H9 (cell line): ENCODE data around the gene CDH23. TPM values are rescaled to one million over a fixed set of nuclear protein-coding genes. Genes with fewer than 3 reads are reported as not detected.

ENCODE experiments used
- DNase-seq: peaks from one replicate; pipeline ENCODE4 v3.0.0-alpha.2; 2017
- H2AFZ ChIP-seq: one replicate; pipeline ENCODE4 v1.6.1; 2013; ENCODE audit warnings: mild to moderate bottlenecking, low read length, control low read depth, moderate library complexity
- H2AK5ac ChIP-seq: 2 replicates; pipeline ENCODE4 v1.6.1; 2013; ENCODE audit warnings: low read length, control low read depth, mixed read lengths; ENCODE audit not compliant: insufficient read length
- H2BK120ac ChIP-seq: one replicate; pipeline ENCODE4 v1.6.1; 2013; ENCODE audit warnings: low read depth, mild to moderate bottlenecking, low read length, control low read depth, inconsistent platforms; ENCODE audit not compliant: poor library complexity, severe bottlenecking
- H2BK12ac ChIP-seq: 2 replicates; pipeline ENCODE4 v1.6.1; 2013; ENCODE audit warnings: low read length, control low read depth, mixed read lengths, low read depth; ENCODE audit not compliant: insufficient read length
- H2BK15ac ChIP-seq: 2 replicates; pipeline ENCODE4 v1.6.1; 2013; ENCODE audit warnings: low read depth, low read length, control low read depth
- H2BK20ac ChIP-seq: one replicate; pipeline ENCODE4 v1.6.1; 2013; ENCODE audit warnings: low read depth, mild to moderate bottlenecking, low read length, control low read depth, inconsistent platforms; ENCODE audit not compliant: poor library complexity, severe bottlenecking
- H2BK5ac ChIP-seq: 2 replicates; pipeline ENCODE4 v1.6.1; 2013; ENCODE audit warnings: low read length, control low read depth, mixed read lengths; ENCODE audit not compliant: insufficient read length
- H3K14ac ChIP-seq: 2 replicates; pipeline ENCODE4 v1.6.1; 2013; ENCODE audit warnings: low read length, control low read depth; ENCODE audit not compliant: insufficient read depth
- H3K18ac ChIP-seq: 2 replicates; pipeline ENCODE4 v1.6.1; 2013; ENCODE audit warnings: low read depth, mild to moderate bottlenecking, mixed read lengths, low read length, control low read depth; ENCODE audit not compliant: insufficient read length
- H3K23ac ChIP-seq: 2 replicates; pipeline ENCODE4 v1.6.1; 2013; ENCODE audit warnings: low read length, control low read depth, mixed read lengths, low read depth; ENCODE audit not compliant: insufficient read length
- H3K23me2 ChIP-seq: 2 replicates; pipeline ENCODE4 v1.6.1; 2013; ENCODE audit warnings: low read depth, mild to moderate bottlenecking, mixed read lengths, low read length, control low read depth; ENCODE audit not compliant: insufficient read length, poor library complexity, severe bottlenecking
- H3K27ac ChIP-seq: 2 replicates; pipeline ENCODE4 v1.5.1; 2013; ENCODE audit warnings: low read length, control low read depth, mixed read lengths, low read depth; ENCODE audit not compliant: insufficient read length
- H3K27me3 ChIP-seq: 2 replicates; pipeline ENCODE4 v1.6.1; 2013; ENCODE audit warnings: low read length, control low read depth, inconsistent platforms; ENCODE audit not compliant: insufficient read depth
- H3K4ac ChIP-seq: 2 replicates; pipeline ENCODE4 v1.6.1; 2013; ENCODE audit warnings: low read depth, mild to moderate bottlenecking, control low read depth, inconsistent platforms, low read length, moderate library complexity
- H3K4me1 ChIP-seq: 2 replicates; pipeline ENCODE4 v1.6.1; 2013; ENCODE audit warnings: low read length, control low read depth, inconsistent platforms; ENCODE audit not compliant: insufficient read depth
- H3K4me2 ChIP-seq: 2 replicates; pipeline ENCODE4 v1.6.1; 2013; ENCODE audit warnings: low read length, control low read depth, mixed read lengths; ENCODE audit not compliant: insufficient read length, insufficient read depth
- H3K56ac ChIP-seq: 2 replicates; pipeline ENCODE4 v1.6.1; 2013; ENCODE audit warnings: low read depth, mild to moderate bottlenecking, mixed read lengths, low read length, control low read depth; ENCODE audit not compliant: insufficient read length
- H3K79me1 ChIP-seq: 2 replicates; pipeline ENCODE4 v1.6.1; 2013; ENCODE audit warnings: low read depth, mild to moderate bottlenecking, moderate library complexity, low read length, control low read depth, inconsistent platforms; ENCODE audit not compliant: insufficient read depth, poor library complexity, severe bottlenecking
- H3K79me2 ChIP-seq: 2 replicates; pipeline ENCODE4 v1.6.1; 2013; ENCODE audit warnings: low read length, control low read depth, inconsistent platforms; ENCODE audit not compliant: insufficient read depth
- H3K9ac ChIP-seq: 2 replicates; pipeline ENCODE4 v1.6.1; 2013; ENCODE audit warnings: low read length, control low read depth, mixed read lengths; ENCODE audit not compliant: insufficient read length; ENCODE audit errors: extremely low read depth
- H3K9me3 ChIP-seq: one replicate; pipeline ENCODE4 v1.6.1; 2013; ENCODE audit warnings: low read depth, low read length, inconsistent platforms; ENCODE audit not compliant: control insufficient read depth
- H3T11ph ChIP-seq: one replicate; pipeline ENCODE4 v1.6.1; 2013; ENCODE audit warnings: mild to moderate bottlenecking, low read length, control low read depth, inconsistent platforms
- H4K20me1 ChIP-seq: one replicate; pipeline ENCODE4 v1.6.1; 2013; ENCODE audit not compliant: control insufficient read depth, insufficient read length, insufficient read depth
- H4K5ac ChIP-seq: 2 replicates; pipeline ENCODE4 v1.6.1; 2013; ENCODE audit warnings: low read depth, mild to moderate bottlenecking, mixed read lengths, low read length, control low read depth; ENCODE audit not compliant: insufficient read length
- H4K8ac ChIP-seq: replicated peaks from 2 replicates; pipeline ENCODE4 v1.6.1; 2013; ENCODE audit warnings: low read length, control low read depth, mixed read lengths, low read depth; ENCODE audit not compliant: insufficient read length
- H4K91ac ChIP-seq: 2 replicates; pipeline ENCODE4 v1.6.1; 2013; ENCODE audit warnings: low read depth, mild to moderate bottlenecking, moderate library complexity, mixed read lengths, low read length, control low read depth; ENCODE audit not compliant: insufficient read length
- H3K27ac Mint-ChIP-seq, 3 experiments: 2 replicates in 2 of 3; 3 replicates in 1 of 3; pipeline ENCODE4 v1.8.0; 2020 to 2021; ENCODE audit warnings: mixed read lengths in 3 of 3, mild to moderate bottlenecking in 1 of 3, moderate library complexity in 1 of 3
- H3K27me3 Mint-ChIP-seq: 2 replicates; pipeline ENCODE4 v1.8.0; 2021; ENCODE audit warnings: low read depth, mild to moderate bottlenecking, moderate library complexity, mixed read lengths
- H3K36me3 Mint-ChIP-seq, 3 experiments: 2 replicates in 2 of 3; 3 replicates in 1 of 3; pipeline ENCODE4 v1.8.0; 2020 to 2021; ENCODE audit warnings: low read depth in 3 of 3, mixed read lengths in 3 of 3; ENCODE audit not compliant: insufficient read depth in 1 of 3
- H3K4me1 Mint-ChIP-seq, 2 experiments: 2 replicates each; pipeline ENCODE4 v1.8.0; 2020; ENCODE audit warnings: mixed read lengths in 2 of 2
- H3K4me3 Mint-ChIP-seq, 2 experiments: 2 replicates in 1 of 2; 3 replicates in 1 of 2; pipeline ENCODE4 v1.8.0; 2020 to 2021; ENCODE audit warnings: mild to moderate bottlenecking in 2 of 2, mixed read lengths in 2 of 2, moderate library complexity in 1 of 2
- H3K9me3 Mint-ChIP-seq, 2 experiments: 2 replicates in 1 of 2; 3 replicates in 1 of 2; pipeline ENCODE4 v1.8.0; 2020; ENCODE audit warnings: mild to moderate bottlenecking in 2 of 2, mixed read lengths in 2 of 2, moderate library complexity in 1 of 2
- CTCF ChIP-seq: fragments of 200-600 bp; sonication (generic); conservative IDR thresholded peaks from 3 replicates; pipeline ENCODE4 v1.8.0; 2021; ENCODE audit warnings: antibody characterized with exemption, mild to moderate bottlenecking
- WGBS: extraction: QIAGEN DNeasy Blood & Tissue Kit; methylation state at CpG from one replicate; pipeline ENCODE4 v1.1.7; 2013; ENCODE audit warnings: missing lambda C conversion rate, low lambda C conversion rate, mixed read lengths; ENCODE audit not compliant: insufficient read length; ENCODE audit errors: extremely low coverage; 5-methylcytosine and 5-hydroxymethylcytosine counted together
- total RNA-seq: library from RNA; stranded (reverse); gene quantifications from 2 replicates; pipeline ENCODE4 v1.2.1, GENCODE V29; 2021

CDH23 gene
- total RNA-seq, 1 experiment from 2014 or later = 2.1 TPM

- TF ChIP-seq CTCF = no peak
- WGBS = no CpG with 5 or more reads among the region's 8 CpGs
- H3T11ph ChIP-seq = no peak overlapping the region
- no peak overlapping the region for H3K9ac ChIP-seq
- H2BK20ac ChIP-seq = no peak overlapping the region
- H3K9me3 ChIP-seq = no peaks in the 10 kb centered on the region
- Mint-ChIP-seq H3K36me3 (no peaks in the 10 kb centered on the region), H3K4me1 (peaks cover 18 to 43% of the 10 kb centered on the region in 2 experiments), H3K4me3 (no peak overlapping the region), H3K9me3 (no peaks in the 10 kb centered on the region; a peak in 2 of 5 replicates), H3K27ac (peak overlapping the region in 1 of 3 experiments; percentile 87; a peak in 2 of 7 replicates), H3K27me3 (peaks cover 2% of the 10 kb centered on the region)
- no peak overlapping the region for H2BK5ac ChIP-seq
- no peak overlapping the region for H2AK5ac ChIP-seq
- no peak overlapping the region for H3K56ac ChIP-seq
- H3K4me2 ChIP-seq = no peak overlapping the region
- H2BK120ac ChIP-seq = no peak overlapping the region
- H3K14ac ChIP-seq = no peak overlapping the region
- H2BK15ac ChIP-seq = no peak overlapping the region
- H3K27ac ChIP-seq = no peak overlapping the region
- H2AFZ ChIP-seq = no peak overlapping the region
- no peaks in the 10 kb centered on the region for H3K79me1 ChIP-seq
- H4K20me1 ChIP-seq = no peaks in the 10 kb centered on the region
- no peak overlapping the region for H3K23ac ChIP-seq
- no peak overlapping the region for H3K4ac ChIP-seq
- no peaks in the 10 kb centered on the region for H3K27me3 ChIP-seq
- H2BK12ac ChIP-seq = no peak overlapping the region
- no peak for DNase-seq
- H3K79me2 ChIP-seq = no peaks in the 10 kb centered on the region; the same call in 1 of the 2 replicates
- no peak overlapping the region for H4K8ac ChIP-seq
- no peaks in the 10 kb centered on the region for H3K4me1 ChIP-seq
- no peaks in the 10 kb centered on the region for H3K23me2 ChIP-seq
- no peak overlapping the region for H4K91ac ChIP-seq
- no peak overlapping the region for H3K18ac ChIP-seq
- no peak overlapping the region for H4K5ac ChIP-seq
These were observed 355.8 kb downstream of the CDH23 start for GRCh38 chr10:71752391-71753090.
